ENCODE measurements around the gene LRP2BP. TPM values are rescaled to one million over a fixed set of nuclear protein-coding genes. Genes with fewer than 3 reads are reported as not detected.
"Not testable (repeated sequence)": the region's sequence is repeated elsewhere in the genome, so short reads cannot be mapped to it uniquely, and the experiment has no call there.

The LRP2BP gene
- total RNA-seq, 1 donor from 2014 or later, result 0.79 TPM

- DNase-seq (ENCODE audit: low read depth in 2 of 2), result peak in 1 of 2 donors; percentile 48
These were observed 33.9 kb downstream of the LRP2BP start for GRCh38 chr4:185361872-185362271.

- peak; percentile 41 to 70 for DNase-seq (ENCODE audit: low read depth in 2 of 2)
These were observed 35.8 kb downstream of the LRP2BP start for GRCh38 chr4:185359767-185360446.

GRCh38 chr4:185358959-185359358 lies 36.8 kb downstream of the LRP2BP start:
- DNase-seq (ENCODE audit: low read depth in 2 of 2), result peak in 1 of 2 donors; percentile 34

DNA sequence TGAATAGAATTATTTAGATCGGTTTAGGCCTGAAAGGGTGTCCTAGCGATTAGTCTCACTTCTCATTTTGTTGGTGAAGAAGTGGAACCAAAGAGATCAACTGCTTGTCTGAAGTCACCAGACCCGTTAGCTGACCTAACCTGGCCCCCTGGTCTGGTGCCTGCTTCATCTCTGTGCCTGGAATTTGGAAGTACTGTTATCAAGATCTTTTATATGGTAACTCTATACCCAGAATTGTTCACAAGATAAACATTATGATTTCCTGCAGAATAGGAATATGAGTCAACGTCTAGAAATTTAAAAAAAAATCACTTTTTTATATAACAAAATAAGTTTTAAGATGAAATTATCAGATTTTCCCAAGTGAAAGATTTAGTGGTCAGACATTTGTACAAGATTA lies 37.2 kb downstream of the LRP2BP start:
- peak; percentile 49 to 87 for DNase-seq (ENCODE audit: low read depth in 2 of 2)

- no peak for DNase-seq (ENCODE audit: low read depth in 2 of 2)
These were observed 37.8 kb downstream of the LRP2BP start for GRCh38 chr4:185357733-185358440.

GRCh38 chr4:185357211-185357610 lies 38.5 kb downstream of the LRP2BP start:
- DNase-seq (ENCODE audit: low read depth in 2 of 2), result peak in 1 of 2 donors; percentile 74

DNA sequence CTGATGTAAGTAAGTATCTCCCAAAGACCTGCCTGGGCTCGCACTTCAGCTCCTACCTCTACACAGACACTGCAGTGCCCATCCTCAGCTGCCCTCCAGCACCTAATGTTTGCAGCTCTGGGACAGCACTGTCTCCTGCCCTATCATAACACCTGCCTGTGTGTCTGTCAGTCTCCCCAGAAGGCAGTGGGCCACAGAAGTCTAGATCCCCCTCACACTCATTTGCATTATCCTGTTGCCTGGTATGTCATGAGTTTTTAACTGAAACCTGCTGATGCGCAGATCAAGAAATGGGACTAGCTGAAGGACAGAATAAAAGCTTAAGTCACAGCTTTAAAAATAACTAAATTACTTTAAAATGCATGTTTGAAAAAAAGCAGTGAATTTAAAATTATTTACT lies 43.0 kb downstream of the LRP2BP start:
- DNase-seq (ENCODE audit: low read depth in 2 of 2), result no peak

DNA sequence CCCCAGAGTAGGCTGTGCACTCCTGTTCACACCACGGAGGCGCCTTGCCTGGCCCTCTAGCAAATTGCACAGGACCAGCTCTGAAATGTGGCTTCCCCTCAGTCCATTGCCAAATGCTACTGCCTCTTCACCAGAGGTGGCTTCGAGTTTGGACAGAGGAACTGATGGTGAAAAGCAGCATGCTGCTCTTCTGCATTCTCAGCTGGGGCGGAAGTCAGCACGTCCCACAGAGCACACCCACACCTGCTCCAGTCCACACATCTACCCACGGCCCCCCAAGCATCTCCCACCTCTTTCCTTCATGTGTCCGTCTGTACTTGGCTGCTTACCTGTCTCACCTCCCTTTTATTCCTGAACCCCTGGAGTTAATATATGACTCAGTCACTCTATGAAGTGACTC lies 43.5 kb downstream of the LRP2BP start:
- no peak for DNase-seq (ENCODE audit: low read depth in 2 of 2)

GRCh38 chr4:185351691-185352090 lies 44.0 kb downstream of the LRP2BP start:
- DNase-seq (ENCODE audit: low read depth in 2 of 2), result no peak

GRCh38 chr4:185346975-185347601 lies 48.6 kb downstream of the LRP2BP start:
- DNase-seq (ENCODE audit: low read depth in 2 of 2), result peak; percentile 37 to 61

GRCh38 chr4:185344743-185345538 lies 50.8 kb downstream of the LRP2BP start:
- DNase-seq (ENCODE audit: low read depth in 2 of 2), result peak; percentile 53 to 83

DNA sequence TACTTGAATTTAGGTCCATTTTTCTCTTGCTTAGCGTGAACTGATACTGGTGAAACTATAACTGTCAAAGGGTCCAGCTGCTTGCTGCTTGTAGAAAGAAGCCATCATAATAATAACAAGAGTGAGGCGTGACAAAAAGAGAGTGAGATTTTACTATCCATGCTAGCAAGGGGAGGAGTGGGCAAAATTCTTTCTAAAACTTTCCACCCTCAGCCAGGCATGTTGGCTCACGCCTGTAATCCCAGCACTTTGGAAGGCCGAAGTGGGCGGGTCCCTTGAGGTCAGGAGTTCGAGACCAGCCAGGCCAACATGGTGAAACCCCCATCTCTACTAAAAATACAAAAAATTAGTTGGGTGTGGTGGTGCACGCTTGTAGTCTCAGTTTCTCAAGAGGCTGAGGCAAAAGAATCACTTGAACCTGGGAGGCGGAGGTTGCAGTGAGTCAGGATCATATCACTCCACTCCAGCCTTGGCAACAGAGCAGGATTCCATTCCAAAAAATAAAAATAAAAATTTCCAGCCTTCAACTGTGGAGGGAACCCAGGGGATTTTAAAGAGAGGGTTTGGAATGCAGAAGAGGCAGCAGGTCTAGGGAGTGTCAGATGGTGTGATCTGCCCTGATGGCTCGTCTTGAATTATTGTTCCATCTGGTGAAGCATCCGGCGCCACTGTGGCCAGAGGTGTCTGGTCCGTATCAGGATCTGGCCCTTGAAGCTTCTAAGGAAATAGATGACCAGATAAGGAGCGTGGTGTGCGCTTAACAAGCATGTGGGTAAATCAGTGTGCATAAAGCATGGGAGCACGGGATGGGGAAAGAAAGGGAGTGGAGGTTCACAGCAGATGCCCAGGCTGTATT lies 51.8 kb downstream of the LRP2BP start:
- DNase-seq (ENCODE audit: low read depth in 2 of 2), result peak; percentile 32 to 46

- no peak for DNase-seq (ENCODE audit: low read depth in 2 of 2)
These were observed 53.9 kb downstream of the LRP2BP start for GRCh38 chr4:185341841-185342240.

GRCh38 chr4:185341377-185341776 lies 54.3 kb downstream of the LRP2BP start:
- no peak for DNase-seq (ENCODE audit: low read depth in 2 of 2)

GRCh38 chr4:185339941-185340340 lies 55.8 kb downstream of the LRP2BP start:
- no peak for DNase-seq (ENCODE audit: low read depth in 2 of 2)

DNA sequence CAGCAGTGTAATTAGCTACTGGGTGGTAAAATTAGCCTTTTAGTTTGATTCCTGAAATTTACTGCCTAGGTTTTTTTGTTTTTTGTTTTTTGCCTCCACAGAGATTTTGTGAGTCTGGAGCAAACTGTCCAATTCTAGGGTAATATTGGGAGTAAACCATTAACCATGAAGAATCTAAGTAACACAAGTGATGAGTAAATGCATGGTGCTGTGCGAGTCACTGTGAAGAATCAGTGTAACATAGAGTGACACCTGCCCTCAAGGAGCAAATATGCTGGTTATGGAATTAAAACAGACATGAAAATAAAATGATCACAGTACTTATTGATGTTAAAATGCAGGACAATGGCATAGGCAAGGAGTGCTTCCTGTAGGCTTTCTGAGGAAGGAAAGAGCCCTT lies 60.1 kb downstream of the LRP2BP start:
- DNase-seq (ENCODE audit: low read depth in 2 of 2), result peak in 1 of 2 donors; percentile 38

DNA sequence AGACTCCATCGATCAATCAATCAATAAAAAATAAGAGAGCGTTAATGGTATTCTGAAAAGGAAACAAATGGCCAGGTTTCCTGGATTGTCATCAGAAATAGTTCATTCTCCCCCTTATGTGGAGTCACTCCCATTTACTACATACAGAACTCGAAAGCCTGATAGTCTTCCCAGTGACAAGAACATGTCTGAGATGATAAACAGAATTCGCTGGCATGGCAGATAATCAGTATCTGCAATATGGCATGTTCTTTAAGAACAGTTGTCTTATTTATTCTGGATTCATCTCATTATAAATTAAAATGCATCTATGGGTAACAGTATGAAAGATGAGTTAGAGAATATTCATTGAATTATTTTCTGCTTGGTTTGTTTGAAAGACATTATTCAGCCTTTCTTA lies 61.4 kb downstream of the LRP2BP start:
- no peak for DNase-seq (ENCODE audit: low read depth in 2 of 2)

DNA sequence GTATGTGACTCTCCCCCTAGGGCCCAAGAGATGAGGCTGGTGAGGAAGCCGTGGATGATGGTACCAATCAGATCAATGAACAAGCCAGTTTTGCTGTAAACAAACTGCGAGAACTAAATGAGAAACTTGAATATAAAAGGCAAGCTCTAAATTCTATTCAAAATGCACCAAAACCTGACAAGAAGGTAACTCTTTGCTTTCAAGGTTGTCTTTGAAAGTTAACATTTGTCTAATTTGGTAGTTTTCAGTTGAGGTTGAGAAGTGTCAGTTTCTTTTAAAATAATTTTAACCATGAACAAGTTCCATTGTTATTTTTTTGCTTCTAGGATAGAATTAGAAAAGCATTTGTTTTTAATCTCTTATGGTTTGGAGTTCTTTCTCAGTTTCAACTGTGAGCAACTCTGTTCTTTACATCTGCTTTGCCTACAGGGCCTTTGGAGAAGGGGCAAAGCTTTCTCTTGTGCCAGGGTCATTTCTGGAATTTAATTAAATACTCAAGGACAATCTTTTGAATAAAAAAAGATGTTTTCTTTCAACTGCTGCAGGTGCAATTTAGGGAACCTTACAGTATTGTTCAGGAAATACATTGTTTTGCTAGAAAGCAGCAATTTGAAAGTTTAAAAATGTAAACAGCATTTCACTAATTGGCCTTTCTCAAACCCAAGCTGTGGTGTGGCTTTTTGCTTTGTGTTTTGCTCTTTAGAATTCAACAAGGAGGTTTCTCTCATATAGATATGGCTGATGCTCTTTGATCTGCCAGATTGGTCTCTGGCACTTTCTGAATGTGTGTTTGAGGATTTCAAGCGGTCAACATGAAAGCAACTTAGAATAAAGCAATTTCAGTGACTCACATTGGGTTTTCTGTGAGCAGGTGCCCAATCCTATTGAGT lies 62.9 kb downstream of the LRP2BP start:
- no peak for DNase-seq (ENCODE audit: low read depth in 2 of 2)

DNA sequence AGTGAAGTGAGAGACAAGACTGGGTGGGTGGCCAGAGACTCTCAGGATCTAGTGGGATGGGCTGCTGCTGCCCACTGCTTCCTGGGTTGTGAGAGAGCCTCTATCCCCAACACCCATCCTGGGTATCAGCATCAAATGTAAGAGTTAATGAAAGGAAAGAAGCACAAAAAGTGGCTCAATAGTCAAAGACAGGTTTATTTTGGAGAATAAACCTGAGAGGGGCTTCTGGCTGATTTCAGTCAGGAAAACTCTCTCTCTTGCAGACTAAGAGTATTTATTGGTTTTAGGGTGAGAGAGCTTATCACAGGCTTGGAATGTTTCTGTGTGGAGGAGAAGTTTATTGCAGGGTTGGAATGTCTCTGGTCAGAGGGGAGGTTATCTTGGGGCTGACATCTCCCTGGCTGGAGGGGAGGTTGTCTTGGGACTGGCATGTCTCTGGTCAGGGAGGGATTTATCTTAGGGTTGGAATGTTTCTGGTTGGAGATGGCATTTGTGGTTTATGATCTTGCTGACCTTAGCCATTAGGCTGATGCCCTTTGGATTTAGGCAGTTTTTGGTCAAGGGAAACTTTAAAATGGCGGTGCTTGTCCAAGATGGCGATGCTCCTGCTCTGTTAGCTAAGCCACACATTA lies 65.7 kb downstream of the LRP2BP start:
- DNase-seq (ENCODE audit: low read depth in 2 of 2), result not testable (repeated sequence)
